Right cardiac atrium (tissue), 5 donors: Measurements from ENCODE around the gene MYADM. TPM values are rescaled to one million over a fixed set of nuclear protein-coding genes. Genes with fewer than 3 reads are reported as not detected.

ENCODE experiments used
- ATAC-seq, 2 donors: fragments of 200-7000 bp; cut with Tn5 transposase; one replicate each; pipeline versions ENCODE4 v1.8.0 to v1.9.1; 2020; ENCODE audit warnings: moderate library complexity in 2 of 2, mild to moderate bottlenecking in 1 of 2
- DNase-seq, 3 donors: peaks; one replicate each; pipeline ENCODE4 v3.0.0-alpha.2; 2020
- H3K27ac ChIP-seq: one replicate; pipeline ENCODE4 v1.5.1; 2013; ENCODE audit warnings: mild to moderate bottlenecking, low read length, control low read depth, moderate library complexity
- H3K27me3 ChIP-seq: one replicate; pipeline ENCODE4 v1.6.1; 2013; ENCODE audit not compliant: control insufficient read depth, insufficient read depth
- H3K4me1 ChIP-seq: one replicate; pipeline ENCODE4 v1.6.1; 2013; ENCODE audit warnings: low read length; ENCODE audit not compliant: control insufficient read depth, insufficient read depth
- H3K4me3 ChIP-seq: one replicate; pipeline ENCODE4 v1.5.1; 2013; ENCODE audit warnings: low read length, control low read depth
- H3K9me3 ChIP-seq: one replicate; pipeline ENCODE4 v1.6.1; 2013; ENCODE audit warnings: low read length; ENCODE audit not compliant: control insufficient read depth
- WGBS: extraction: QIAGEN DNeasy Blood & Tissue Kit; methylation state at CpG from one replicate; pipeline ENCODE4 v1.1.7; 2013; 5-methylcytosine and 5-hydroxymethylcytosine counted together
- intact Hi-C, 4 donors: fragments of 100-400 bp; cut with DNase I; formaldehyde crosslinking; loops; one replicate each; pipeline versions ENCODE4 v1.11.0 to v1.14.0; 2022 to 2023
- polyA plus RNA-seq: library from polyadenylated mRNA; stranded (reverse); fragments of 200-250 nt; gene quantifications from one replicate; pipeline ENCODE4 v1.2.3, GENCODE V29; 2013
- total RNA-seq, 4 donors: library from RNA; stranded (reverse); fragmentation: NEBNext Ultra II Directional; extraction: Animal tissue kit (Norgen Biotek cat#: 25700); gene quantifications; one replicate each; pipeline ENCODE4 v1.2.1, GENCODE V29; 2021
- donor health status: healthy with polysubstance abuse.
- donor health status: DM: no; HTN: yes; CAD: no.
- donor health status: DM: no; HTN: no; CAD: no.
- donor health status: DM: no; HTN: yes; CAD: no; lungs with severe emphysema.
- donor health status: DM: yes; HTN: yes; CAD: no.

The MYADM gene
- total and polyA plus RNA-seq, 5 donors: 83.0 to 303 (median 110) TPM

- no peaks in the 10 kb centered on the region for H3K9me3 ChIP-seq
- H3K27me3 ChIP-seq: no peaks in the 10 kb centered on the region
- intact Hi-C loops: loop anchor here in 3 of 4 donors (2.0 to 10.0 kb wide), 2 partner anchors 116 to 118 kb away; no protein-coding TSS in a partner anchor
- H3K27ac ChIP-seq: no peak overlapping the region
- ATAC-seq (peak in 1 of 2 donors; percentile 64), DNase-seq (peak in 2 of 3 donors; percentile 68 to 83)
- 12% methylated on average over 48 of the region's 48 CpGs for WGBS
- H3K4me3 ChIP-seq: no peak overlapping the region
- no peaks in the 10 kb centered on the region for H3K4me1 ChIP-seq
Measured at GRCh38 chr19:53906211-53907192, 38.8 kb downstream of the MYADM start.

DNA sequence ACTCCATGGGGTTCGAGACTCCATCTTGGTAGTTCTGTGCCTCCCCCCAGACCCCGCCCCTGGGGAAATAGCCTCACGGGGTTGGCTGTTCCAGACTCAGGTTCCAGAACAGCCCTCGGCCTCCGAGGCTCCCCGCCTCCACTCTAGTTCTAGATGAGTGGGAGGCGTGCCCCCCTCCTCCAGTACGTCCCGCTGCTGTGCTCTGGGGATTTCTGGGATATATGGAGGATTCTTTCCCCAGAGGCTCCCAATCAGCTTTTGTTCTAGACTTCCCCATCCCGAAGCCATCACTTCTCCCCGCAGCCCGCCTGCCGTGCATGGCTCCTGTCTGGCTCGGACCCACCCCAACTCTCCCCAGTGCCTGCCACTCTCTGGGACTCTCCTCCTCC, 39.5 kb downstream of the MYADM start:
- WGBS: 29% methylated on average over 14 of the region's 14 CpGs
- Histone ChIP-seq H3K4me3 (no peak overlapping the region), H3K9me3 (no peaks in the 10 kb centered on the region), H3K27me3 (no peaks in the 10 kb centered on the region), H3K4me1 (no peaks in the 10 kb centered on the region), H3K27ac (no peak overlapping the region)
- intact Hi-C loops: loop anchor here in 3 of 4 donors (2.0 to 10.0 kb wide), 2 partner anchors 116 to 118 kb away; no protein-coding TSS in a partner anchor
- peak in 1 of 3 donors; percentile 30 for DNase-seq
- ATAC-seq: no peak

DNA sequence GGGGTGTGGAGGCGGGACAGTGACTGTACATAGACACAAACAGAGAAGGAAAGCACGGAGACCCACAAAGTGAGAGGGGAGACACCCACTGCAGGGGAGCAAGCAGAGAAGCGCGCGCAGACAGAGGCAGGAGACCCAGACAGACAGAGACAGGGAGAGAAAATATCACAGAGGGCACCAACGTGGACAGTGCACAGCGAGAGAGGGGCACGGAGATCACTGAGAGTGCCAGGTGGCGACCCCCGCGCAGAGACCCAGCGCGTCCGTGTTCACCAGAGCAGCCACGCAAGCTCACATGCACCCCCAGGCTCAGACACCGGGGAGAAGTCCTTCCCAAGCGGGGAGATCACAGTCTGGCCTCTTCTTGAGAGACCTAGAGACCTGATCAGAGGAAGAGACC, 40.0 kb downstream of the MYADM start:
- ATAC-seq (no peak), DNase-seq (no peak)
- no peak overlapping the region for H3K27ac ChIP-seq
- WGBS: 12% methylated on average over 17 of the region's 17 CpGs
- no peaks in the 10 kb centered on the region for H3K4me1 ChIP-seq
- intact Hi-C loops: loop anchor here in 3 of 4 donors (2.0 to 10.0 kb wide), 2 partner anchors 115 to 117 kb away; no protein-coding TSS in a partner anchor
- no peaks in the 10 kb centered on the region for H3K27me3 ChIP-seq
- H3K4me3 ChIP-seq: no peak overlapping the region
- no peaks in the 10 kb centered on the region for H3K9me3 ChIP-seq

- H3K27ac ChIP-seq: no peak overlapping the region
- H3K4me1 ChIP-seq: no peaks in the 10 kb centered on the region
- H3K4me3 ChIP-seq: no peak overlapping the region
- intact Hi-C loops: loop anchor here in 2 of 4 donors (10.0 kb wide), 1 partner anchor 116 kb away; no protein-coding TSS in a partner anchor
- ATAC-seq (peak; percentile 72 to 78), DNase-seq (peak; percentile 40 to 62 (median 59))
- no peaks in the 10 kb centered on the region for H3K27me3 ChIP-seq
- WGBS: 2% methylated on average over 51 of the region's 51 CpGs
- no peaks in the 10 kb centered on the region for H3K9me3 ChIP-seq
Measured at GRCh38 chr19:53908106-53908934, 40.6 kb downstream of the MYADM start.

DNA sequence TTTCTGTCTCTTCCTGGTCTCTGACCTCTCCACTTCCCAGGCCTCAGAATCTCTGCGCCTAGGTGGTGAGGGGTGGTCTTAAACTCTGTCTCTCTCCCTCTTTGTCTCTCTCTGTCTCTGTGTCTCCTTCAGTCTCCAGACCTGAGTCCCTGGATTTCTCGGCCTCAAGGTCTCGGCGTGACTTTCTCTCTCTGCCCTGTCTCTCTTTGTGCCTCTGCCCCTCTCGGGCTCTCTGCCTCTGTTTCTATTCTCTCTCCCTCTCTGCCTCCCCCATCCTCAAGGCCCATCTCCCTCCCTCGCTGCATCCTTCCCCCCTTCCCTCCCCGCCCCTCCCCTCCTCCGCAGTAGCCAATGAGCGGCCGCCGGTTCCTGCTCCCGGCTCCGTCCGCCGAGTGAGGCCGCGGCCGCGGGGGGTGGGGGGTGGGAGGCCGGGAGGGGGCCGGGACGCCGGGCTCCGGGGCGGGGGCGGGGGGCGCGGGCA, 41.3 kb downstream of the MYADM start, which contains the start of gene CACNG7:
CACNG7 (plus strand) TSS at position 344 of the 481 bp plus-strand sequence. CDS start 3,554 bp downstream, outside the sequence.
- Histone ChIP-seq H3K27me3 (no peaks in the 10 kb centered on the region), H3K9me3 (no peaks in the 10 kb centered on the region), H3K4me3 (peak within 1 kb of the TSS; percentile 8), H3K27ac (no peak within 1 kb of the TSS), H3K4me1 (no peaks in the 10 kb centered on the region)
- DNase-seq (peak in 1 of 3 donors; percentile 21), ATAC-seq (no peak)
- intact Hi-C loops: loop anchor here in 2 of 4 donors (10.0 kb wide), 1 partner anchor 116 kb away; no protein-coding TSS in a partner anchor
- 4% methylated on average over 28 of the region's 28 CpGs for WGBS

DNA sequence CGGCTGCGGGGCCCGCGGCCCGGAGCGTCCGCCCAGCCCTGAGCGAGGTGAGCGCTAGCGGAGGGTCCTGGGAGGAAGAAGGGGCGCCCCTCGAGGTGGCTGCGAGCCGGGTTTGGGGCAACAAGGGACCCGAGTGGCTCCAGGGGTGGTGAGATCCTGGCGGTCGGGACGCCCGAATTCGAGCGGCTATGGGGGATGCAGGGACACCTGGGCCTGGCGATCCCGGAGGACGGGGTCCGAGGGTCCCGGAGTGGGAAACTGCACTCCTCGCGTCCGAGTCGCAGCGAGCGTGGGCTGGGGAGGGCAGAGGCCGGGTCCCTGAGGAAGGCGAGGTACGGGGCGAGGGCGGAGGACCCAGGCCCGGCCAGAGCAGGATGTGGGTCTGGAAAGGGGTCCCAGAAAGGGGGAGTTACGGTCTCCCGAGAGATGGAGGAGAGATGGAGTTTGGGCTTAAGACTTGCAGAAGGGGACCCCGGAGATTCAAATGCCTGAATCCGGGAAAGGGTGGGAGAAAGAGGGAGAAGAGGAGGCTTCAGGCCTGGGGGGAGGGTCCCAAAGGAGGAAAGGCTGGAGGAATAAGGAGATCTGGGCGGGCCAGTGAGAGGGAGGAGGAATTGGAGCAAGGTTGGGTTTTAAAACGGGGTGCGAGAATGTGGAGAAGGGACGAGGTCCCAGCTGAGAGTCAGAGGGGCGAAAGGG, 41.9 kb downstream of the MYADM start:
- no peak overlapping the region for H3K27ac ChIP-seq
- no peaks in the 10 kb centered on the region for H3K4me1 ChIP-seq
- ATAC-seq: no peak
- peak overlapping the region; percentile 8 for H3K4me3 ChIP-seq
- WGBS: 2% methylated on average over 47 of the region's 47 CpGs
- H3K27me3 ChIP-seq: no peaks in the 10 kb centered on the region
- intact Hi-C loops: loop anchor here in 2 of 4 donors (10.0 kb wide), 1 partner anchor 115 kb away; no protein-coding TSS in a partner anchor
- H3K9me3 ChIP-seq: no peaks in the 10 kb centered on the region
- DNase-seq: peak in 1 of 3 donors; percentile 31

- Histone ChIP-seq H3K4me1 (no peaks in the 10 kb centered on the region), H3K27me3 (no peaks in the 10 kb centered on the region), H3K9me3 (no peaks in the 10 kb centered on the region), H3K4me3 (no peak overlapping the region), H3K27ac (no peak overlapping the region)
- under 1% methylated on average over 13 of the region's 13 CpGs for WGBS
- intact Hi-C loops: no loop called here
- ATAC-seq (no peak), DNase-seq (peak in 1 of 3 donors; percentile 36)
Measured at GRCh38 chr19:53910170-53910518, 42.5 kb downstream of the MYADM start.

DNA sequence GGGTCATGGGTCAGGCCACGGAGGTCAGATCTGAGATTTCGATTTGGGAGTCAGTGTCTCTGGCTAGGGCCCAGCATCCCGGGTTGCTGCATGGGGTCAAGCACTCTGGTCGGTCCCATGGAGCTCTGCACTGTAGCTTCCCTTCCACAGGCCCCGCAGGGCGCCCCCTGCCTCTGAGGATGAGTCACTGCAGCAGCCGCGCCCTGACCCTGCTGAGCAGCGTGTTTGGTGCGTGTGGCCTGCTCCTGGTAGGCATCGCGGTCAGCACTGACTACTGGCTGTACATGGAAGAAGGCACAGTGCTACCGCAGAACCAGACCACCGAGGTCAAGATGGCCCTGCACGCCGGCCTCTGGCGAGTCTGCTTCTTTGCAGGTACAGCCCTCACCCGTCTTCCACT, 45.0 kb downstream of the MYADM start:
- no peaks in the 10 kb centered on the region for H3K4me1 ChIP-seq
- DNase-seq: peak in 1 of 3 donors; percentile 22
- intact Hi-C loops: no loop called here
- no peaks in the 10 kb centered on the region for H3K9me3 ChIP-seq
- no peak for ATAC-seq
- no peak overlapping the region for H3K4me3 ChIP-seq
- no peaks in the 10 kb centered on the region for H3K27me3 ChIP-seq
- 66% methylated on average over 18 of the region's 18 CpGs for whole genome bisulfite sequencing
- no peak overlapping the region for H3K27ac ChIP-seq

- no peaks in the 10 kb centered on the region for H3K4me1 ChIP-seq
- no peaks in the 10 kb centered on the region for H3K27me3 ChIP-seq
- ATAC-seq: no peak
- intact Hi-C loops: no loop called here
- H3K9me3 ChIP-seq: no peaks in the 10 kb centered on the region
- no peak overlapping the region for H3K4me3 ChIP-seq
- 63% methylated on average over 8 of the region's 8 CpGs for WGBS
- no peak for DNase-seq
- no peak overlapping the region for H3K27ac ChIP-seq
Measured at GRCh38 chr19:53915000-53915399, 47.3 kb downstream of the MYADM start.

DNA sequence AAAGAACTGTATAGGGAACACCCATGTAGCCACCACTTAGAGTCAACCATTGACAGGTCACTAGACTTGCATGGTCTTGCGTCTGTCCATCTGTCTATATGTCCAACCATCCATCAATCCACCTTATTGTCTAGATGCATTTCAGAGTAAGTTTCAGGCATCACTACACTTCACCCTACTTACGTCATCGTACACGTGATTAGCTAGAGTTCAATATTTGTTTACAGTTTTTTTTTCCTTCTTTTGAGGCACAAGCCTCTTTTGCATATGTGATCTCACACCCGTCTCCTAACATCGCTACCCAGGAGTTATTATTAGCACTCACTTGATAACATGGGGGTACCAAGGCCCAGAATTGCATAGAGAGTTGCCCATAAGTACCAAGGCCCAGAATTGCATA, 48.3 kb downstream of the MYADM start:
- no peak overlapping the region for H3K27ac ChIP-seq
- H3K4me3 ChIP-seq: no peak overlapping the region
- DNase-seq (no peak), ATAC-seq (no peak)
- intact Hi-C loops: no loop called here
- no peaks in the 10 kb centered on the region for H3K4me1 ChIP-seq
- H3K9me3 ChIP-seq: no peaks in the 10 kb centered on the region
- no peaks in the 10 kb centered on the region for H3K27me3 ChIP-seq
- 69% methylated on average over 6 of the region's 6 CpGs for WGBS
